HepG2 (cell line): Measurements from ENCODE around the gene AP2B1. TPM values are rescaled to one million over a fixed set of nuclear protein-coding genes. Genes with fewer than 3 reads are reported as not detected.

Source experiments
- CBX1 ChIP-seq: IDR thresholded peaks from one replicate; pipeline ENCODE4 v1.6.1; 2016; ENCODE audit warnings: antibody characterized with exemption, low read depth
- KLF12 ChIP-seq: sonication (generic); formaldehyde crosslinking; IDR thresholded peaks from 2 replicates; pipeline ENCODE4 v1.4.0; 2020; ENCODE audit warnings: missing genetic modification reagents, borderline replicate concordance
- MIER3 ChIP-seq: IDR thresholded peaks from 2 replicates; pipeline ENCODE4 v1.6.1; 2016; ENCODE audit warnings: missing compliant biosample characterization, borderline replicate concordance
- TEAD3 ChIP-seq: optimal IDR thresholded peaks from 2 replicates; pipeline ENCODE3; 2016; ENCODE audit warnings: borderline replicate concordance
- ZNF367 ChIP-seq: sonication (generic); formaldehyde crosslinking; IDR thresholded peaks from 2 replicates; pipeline ENCODE4 v1.4.0; 2020; ENCODE audit warnings: missing genetic modification reagents, borderline replicate concordance
- ZNF382 ChIP-seq: sonication (generic); formaldehyde crosslinking; IDR thresholded peaks from 2 replicates; pipeline ENCODE4 v1.5.0; 2020; ENCODE audit warnings: missing genetic modification reagents, mild to moderate bottlenecking, borderline replicate concordance
- ZNF572 ChIP-seq: sonication (generic); formaldehyde crosslinking; IDR thresholded peaks from 2 replicates; pipeline ENCODE4 v1.5.1; 2020; ENCODE audit warnings: mild to moderate bottlenecking, missing genetic modification reagents
- ZNF629 ChIP-seq: sonication (generic); formaldehyde crosslinking; conservative IDR thresholded peaks from 2 replicates; pipeline ENCODE4 v1.5.0; 2020; ENCODE audit warnings: missing genetic modification reagents
- polyA plus RNA-seq, 8 experiments: library from polyadenylated mRNA; depleted of rRNA in 3 of 8; stranded (reverse) in 7 of 8; unstranded in 1 of 8; fragments of >200 nt; fragmentation: Illumina TruSeq in 4 of 8; extraction: Trizol in 4 of 8; gene quantifications; 2 replicates each; pipeline versions ENCODE4 v1.2.1 to v1.2.3, GENCODE V29; 2011 to 2016; ENCODE audit warnings: low read depth in 4 of 8, missing spikeins in 1 of 8, mixed read lengths in 1 of 8; ENCODE audit not compliant: insufficient read depth in 1 of 8
- total RNA-seq, 5 experiments: library from RNA; depleted of rRNA; stranded (reverse); fragments of >200 nt; fragmentation: Illumina TruSeq; extraction: Trizol; gene quantifications; 2 replicates each; pipeline ENCODE4 v1.2.3, GENCODE V29; 2016; ENCODE audit warnings: low read depth in 1 of 5
- TF ChIP-seq, protein P1 (sequence below): sonication (generic); formaldehyde crosslinking; IDR thresholded peaks from 2 replicates; pipeline ENCODE4 v1.4.0; 2020; ENCODE audit warnings: missing genetic modification reagents
- TF ChIP-seq, protein P2 (sequence below), 2 experiments: sonication (generic) in 1 of 2; formaldehyde crosslinking in 1 of 2; IDR thresholded peaks; 2 replicates each; pipeline versions ENCODE4 v1.4.0 to v1.6.1; 2018 to 2020; ENCODE audit warnings: missing genetic modification reagents in 2 of 2, borderline replicate concordance in 1 of 2, low read depth in 1 of 2, mild to moderate bottlenecking in 1 of 2, missing biosample characterization in 1 of 2
- TF ChIP-seq, protein P3 (sequence below): sonication (generic); formaldehyde crosslinking; IDR thresholded peaks from 2 replicates; pipeline ENCODE4 v1.9.0; 2021; ENCODE audit warnings: mild to moderate bottlenecking, missing genetic modification reagents
- TF ChIP-seq, protein P4 (sequence below): sonication (generic); formaldehyde crosslinking; IDR thresholded peaks from 2 replicates; pipeline ENCODE4 v1.4.0; 2020; ENCODE audit warnings: mild to moderate bottlenecking, missing genetic modification reagents

The AP2B1 gene
- total and polyA plus RNA-seq, 2 of the 13 experiments (the other 11 are each of a cell fraction or from before 2014, with no cell fraction given): 23.8 to 71.3 TPM

DNA sequence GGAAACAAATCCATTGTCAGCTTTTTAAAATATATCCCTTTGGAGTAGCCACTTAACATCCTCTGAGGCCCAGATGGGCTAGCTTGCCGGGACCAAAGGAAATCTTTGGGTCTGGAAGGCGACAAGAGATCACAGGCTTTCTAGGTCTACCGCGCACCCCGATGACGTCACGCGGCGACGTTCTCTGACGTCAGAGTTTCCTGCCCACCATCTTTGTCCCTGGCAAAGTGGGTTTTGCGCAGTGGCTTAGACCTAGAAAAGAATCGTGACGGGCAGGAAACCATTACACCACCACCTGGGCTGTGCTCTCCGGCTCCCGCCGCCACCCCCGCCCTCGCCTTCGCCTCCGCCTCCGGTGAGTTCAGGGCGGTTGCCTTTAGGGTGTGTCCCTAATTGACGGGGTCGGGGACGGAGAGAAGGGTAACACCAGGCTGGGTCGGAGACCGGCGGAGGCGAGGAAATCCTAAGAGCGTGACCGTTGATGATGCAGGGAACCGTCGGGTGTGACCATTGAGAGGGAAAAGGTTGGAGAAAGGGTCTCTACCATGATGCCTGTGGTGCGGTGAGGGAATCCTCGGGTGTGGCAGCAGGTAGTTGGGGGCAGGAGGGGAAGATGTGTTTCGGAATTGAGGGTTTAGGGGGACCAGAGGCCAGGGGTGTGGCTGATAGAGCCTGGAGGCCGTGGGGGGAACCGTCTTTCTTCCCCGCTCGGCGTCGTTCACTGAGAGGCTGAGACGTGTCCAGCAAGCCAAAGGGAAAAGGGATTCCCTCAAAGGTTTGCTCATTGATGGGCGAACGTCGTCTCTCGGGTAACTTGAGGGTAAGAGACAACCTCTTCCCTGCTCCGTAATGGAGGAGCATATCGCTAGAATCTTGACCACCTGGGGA is at the start of gene AP2B1 (continued):
- TF ChIP-seq, protein P1, sequence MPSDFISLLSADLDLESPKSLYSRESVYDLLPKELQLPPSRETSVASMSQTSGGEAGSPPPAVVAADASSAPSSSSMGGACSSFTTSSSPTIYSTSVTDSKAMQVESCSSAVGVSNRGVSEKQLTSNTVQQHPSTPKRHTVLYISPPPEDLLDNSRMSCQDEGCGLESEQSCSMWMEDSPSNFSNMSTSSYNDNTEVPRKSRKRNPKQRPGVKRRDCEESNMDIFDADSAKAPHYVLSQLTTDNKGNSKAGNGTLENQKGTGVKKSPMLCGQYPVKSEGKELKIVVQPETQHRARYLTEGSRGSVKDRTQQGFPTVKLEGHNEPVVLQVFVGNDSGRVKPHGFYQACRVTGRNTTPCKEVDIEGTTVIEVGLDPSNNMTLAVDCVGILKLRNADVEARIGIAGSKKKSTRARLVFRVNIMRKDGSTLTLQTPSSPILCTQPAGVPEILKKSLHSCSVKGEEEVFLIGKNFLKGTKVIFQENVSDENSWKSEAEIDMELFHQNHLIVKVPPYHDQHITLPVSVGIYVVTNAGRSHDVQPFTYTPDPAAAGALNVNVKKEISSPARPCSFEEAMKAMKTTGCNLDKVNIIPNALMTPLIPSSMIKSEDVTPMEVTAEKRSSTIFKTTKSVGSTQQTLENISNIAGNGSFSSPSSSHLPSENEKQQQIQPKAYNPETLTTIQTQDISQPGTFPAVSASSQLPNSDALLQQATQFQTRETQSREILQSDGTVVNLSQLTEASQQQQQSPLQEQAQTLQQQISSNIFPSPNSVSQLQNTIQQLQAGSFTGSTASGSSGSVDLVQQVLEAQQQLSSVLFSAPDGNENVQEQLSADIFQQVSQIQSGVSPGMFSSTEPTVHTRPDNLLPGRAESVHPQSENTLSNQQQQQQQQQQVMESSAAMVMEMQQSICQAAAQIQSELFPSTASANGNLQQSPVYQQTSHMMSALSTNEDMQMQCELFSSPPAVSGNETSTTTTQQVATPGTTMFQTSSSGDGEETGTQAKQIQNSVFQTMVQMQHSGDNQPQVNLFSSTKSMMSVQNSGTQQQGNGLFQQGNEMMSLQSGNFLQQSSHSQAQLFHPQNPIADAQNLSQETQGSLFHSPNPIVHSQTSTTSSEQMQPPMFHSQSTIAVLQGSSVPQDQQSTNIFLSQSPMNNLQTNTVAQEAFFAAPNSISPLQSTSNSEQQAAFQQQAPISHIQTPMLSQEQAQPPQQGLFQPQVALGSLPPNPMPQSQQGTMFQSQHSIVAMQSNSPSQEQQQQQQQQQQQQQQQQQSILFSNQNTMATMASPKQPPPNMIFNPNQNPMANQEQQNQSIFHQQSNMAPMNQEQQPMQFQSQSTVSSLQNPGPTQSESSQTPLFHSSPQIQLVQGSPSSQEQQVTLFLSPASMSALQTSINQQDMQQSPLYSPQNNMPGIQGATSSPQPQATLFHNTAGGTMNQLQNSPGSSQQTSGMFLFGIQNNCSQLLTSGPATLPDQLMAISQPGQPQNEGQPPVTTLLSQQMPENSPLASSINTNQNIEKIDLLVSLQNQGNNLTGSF: no peak
- TF ChIP-seq ZNF572 (CRISPR knock-in tag) (no peak), CBX1 (peak; percentile 90), TEAD3 (CRISPR knock-in tag) (peak; percentile 49), KLF12 (CRISPR knock-in tag) (no peak; the same call in 1 of the 2 replicates), MIER3 (CRISPR knock-in tag) (peak; percentile 75; the same call in 1 of the 2 replicates), ZNF629 (CRISPR knock-in tag) (no peak), ZNF367 (CRISPR knock-in tag) (no peak), ZNF382 (CRISPR knock-in tag) (no peak)
- TF ChIP-seq, protein P2, sequence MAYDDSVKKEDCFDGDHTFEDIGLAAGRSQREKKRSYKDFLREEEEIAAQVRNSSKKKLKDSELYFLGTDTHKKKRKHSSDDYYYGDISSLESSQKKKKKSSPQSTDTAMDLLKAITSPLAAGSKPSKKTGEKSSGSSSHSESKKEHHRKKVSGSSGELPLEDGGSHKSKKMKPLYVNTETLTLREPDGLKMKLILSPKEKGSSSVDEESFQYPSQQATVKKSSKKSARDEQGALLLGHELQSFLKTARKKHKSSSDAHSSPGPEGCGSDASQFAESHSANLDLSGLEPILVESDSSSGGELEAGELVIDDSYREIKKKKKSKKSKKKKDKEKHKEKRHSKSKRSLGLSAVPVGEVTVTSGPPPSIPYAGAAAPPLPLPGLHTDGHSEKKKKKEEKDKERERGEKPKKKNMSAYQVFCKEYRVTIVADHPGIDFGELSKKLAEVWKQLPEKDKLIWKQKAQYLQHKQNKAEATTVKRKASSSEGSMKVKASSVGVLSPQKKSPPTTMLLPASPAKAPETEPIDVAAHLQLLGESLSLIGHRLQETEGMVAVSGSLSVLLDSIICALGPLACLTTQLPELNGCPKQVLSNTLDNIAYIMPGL (CRISPR knock-in tag; IDR thresholded peaks at IDR 0.05; ENCODE audit: borderline replicate concordance in 1 of 2, low read depth in 1 of 2): peak; percentile 73 to 90; a peak in 3 of 4 replicates
- TF ChIP-seq, protein P3, sequence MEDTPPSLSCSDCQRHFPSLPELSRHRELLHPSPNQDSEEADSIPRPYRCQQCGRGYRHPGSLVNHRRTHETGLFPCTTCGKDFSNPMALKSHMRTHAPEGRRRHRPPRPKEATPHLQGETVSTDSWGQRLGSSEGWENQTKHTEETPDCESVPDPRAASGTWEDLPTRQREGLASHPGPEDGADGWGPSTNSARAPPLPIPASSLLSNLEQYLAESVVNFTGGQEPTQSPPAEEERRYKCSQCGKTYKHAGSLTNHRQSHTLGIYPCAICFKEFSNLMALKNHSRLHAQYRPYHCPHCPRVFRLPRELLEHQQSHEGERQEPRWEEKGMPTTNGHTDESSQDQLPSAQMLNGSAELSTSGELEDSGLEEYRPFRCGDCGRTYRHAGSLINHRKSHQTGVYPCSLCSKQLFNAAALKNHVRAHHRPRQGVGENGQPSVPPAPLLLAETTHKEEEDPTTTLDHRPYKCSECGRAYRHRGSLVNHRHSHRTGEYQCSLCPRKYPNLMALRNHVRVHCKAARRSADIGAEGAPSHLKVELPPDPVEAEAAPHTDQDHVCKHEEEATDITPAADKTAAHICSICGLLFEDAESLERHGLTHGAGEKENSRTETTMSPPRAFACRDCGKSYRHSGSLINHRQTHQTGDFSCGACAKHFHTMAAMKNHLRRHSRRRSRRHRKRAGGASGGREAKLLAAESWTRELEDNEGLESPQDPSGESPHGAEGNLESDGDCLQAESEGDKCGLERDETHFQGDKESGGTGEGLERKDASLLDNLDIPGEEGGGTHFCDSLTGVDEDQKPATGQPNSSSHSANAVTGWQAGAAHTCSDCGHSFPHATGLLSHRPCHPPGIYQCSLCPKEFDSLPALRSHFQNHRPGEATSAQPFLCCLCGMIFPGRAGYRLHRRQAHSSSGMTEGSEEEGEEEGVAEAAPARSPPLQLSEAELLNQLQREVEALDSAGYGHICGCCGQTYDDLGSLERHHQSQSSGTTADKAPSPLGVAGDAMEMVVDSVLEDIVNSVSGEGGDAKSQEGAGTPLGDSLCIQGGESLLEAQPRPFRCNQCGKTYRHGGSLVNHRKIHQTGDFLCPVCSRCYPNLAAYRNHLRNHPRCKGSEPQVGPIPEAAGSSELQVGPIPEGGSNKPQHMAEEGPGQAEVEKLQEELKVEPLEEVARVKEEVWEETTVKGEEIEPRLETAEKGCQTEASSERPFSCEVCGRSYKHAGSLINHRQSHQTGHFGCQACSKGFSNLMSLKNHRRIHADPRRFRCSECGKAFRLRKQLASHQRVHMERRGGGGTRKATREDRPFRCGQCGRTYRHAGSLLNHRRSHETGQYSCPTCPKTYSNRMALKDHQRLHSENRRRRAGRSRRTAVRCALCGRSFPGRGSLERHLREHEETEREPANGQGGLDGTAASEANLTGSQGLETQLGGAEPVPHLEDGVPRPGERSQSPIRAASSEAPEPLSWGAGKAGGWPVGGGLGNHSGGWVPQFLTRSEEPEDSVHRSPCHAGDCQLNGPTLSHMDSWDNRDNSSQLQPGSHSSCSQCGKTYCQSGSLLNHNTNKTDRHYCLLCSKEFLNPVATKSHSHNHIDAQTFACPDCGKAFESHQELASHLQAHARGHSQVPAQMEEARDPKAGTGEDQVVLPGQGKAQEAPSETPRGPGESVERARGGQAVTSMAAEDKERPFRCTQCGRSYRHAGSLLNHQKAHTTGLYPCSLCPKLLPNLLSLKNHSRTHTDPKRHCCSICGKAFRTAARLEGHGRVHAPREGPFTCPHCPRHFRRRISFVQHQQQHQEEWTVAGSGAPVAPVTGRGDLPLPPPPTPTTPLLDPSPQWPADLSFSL: no peak
- TF ChIP-seq, protein P4, sequence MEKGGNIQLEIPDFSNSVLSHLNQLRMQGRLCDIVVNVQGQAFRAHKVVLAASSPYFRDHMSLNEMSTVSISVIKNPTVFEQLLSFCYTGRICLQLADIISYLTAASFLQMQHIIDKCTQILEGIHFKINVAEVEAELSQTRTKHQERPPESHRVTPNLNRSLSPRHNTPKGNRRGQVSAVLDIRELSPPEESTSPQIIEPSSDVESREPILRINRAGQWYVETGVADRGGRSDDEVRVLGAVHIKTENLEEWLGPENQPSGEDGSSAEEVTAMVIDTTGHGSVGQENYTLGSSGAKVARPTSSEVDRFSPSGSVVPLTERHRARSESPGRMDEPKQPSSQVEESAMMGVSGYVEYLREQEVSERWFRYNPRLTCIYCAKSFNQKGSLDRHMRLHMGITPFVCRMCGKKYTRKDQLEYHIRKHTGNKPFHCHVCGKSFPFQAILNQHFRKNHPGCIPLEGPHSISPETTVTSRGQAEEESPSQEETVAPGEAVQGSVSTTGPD (CRISPR knock-in tag): no peak
